ENCODE measurements around the gene GHDC. TPM values are rescaled to one million over a fixed set of nuclear protein-coding genes. Genes with fewer than 3 reads are reported as not detected.
"Not testable (repeated sequence)": the region's sequence is repeated elsewhere in the genome, so short reads cannot be mapped to it uniquely, and the experiment has no call there.

GHDC gene
- total RNA-seq, 3 donors from 2014 or later, result 21.9 to 22.2 (median 22.0) TPM

- Histone ChIP-seq H3K4me3 (no peak overlapping the region), H3K4me1 (ENCODE audit: low read depth) (no peaks in the 10 kb centered on the region), H3K9me3 (no peaks in the 10 kb centered on the region), H3K36me3 (ENCODE audit: low read depth) (no peaks in the 10 kb centered on the region)
- DNase-seq, result no peak
- TF ChIP-seq, protein P1, sequence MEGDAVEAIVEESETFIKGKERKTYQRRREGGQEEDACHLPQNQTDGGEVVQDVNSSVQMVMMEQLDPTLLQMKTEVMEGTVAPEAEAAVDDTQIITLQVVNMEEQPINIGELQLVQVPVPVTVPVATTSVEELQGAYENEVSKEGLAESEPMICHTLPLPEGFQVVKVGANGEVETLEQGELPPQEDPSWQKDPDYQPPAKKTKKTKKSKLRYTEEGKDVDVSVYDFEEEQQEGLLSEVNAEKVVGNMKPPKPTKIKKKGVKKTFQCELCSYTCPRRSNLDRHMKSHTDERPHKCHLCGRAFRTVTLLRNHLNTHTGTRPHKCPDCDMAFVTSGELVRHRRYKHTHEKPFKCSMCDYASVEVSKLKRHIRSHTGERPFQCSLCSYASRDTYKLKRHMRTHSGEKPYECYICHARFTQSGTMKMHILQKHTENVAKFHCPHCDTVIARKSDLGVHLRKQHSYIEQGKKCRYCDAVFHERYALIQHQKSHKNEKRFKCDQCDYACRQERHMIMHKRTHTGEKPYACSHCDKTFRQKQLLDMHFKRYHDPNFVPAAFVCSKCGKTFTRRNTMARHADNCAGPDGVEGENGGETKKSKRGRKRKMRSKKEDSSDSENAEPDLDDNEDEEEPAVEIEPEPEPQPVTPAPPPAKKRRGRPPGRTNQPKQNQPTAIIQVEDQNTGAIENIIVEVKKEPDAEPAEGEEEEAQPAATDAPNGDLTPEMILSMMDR (IDR thresholded peaks at IDR 0.05), result no peak
- no peak for ATAC-seq
- intact Hi-C loops (cut with DNase I, micrococcal nuclease), result no loop called here
These were observed 31.4 kb upstream of the GHDC start for GRCh38 chr17:42225646-42226045.

- Histone ChIP-seq H3K36me3 (ENCODE audit: low read depth) (no peaks in the 10 kb centered on the region), H3K4me3 (no peak overlapping the region), H3K4me1 (ENCODE audit: low read depth) (no peaks in the 10 kb centered on the region), H3K9me3 (no peaks in the 10 kb centered on the region)
- TF ChIP-seq, protein P1 (IDR thresholded peaks at IDR 0.05), result no peak
- no peak for ATAC-seq
- intact Hi-C loops (cut with DNase I, micrococcal nuclease), result no loop called here
- DNase-seq, result no peak
These were observed 30.4 kb upstream of the GHDC start for GRCh38 chr17:42224651-42225050.

- Histone ChIP-seq H3K4me1 (ENCODE audit: low read depth) (no peaks in the 10 kb centered on the region), H3K9me3 (no peaks in the 10 kb centered on the region), H3K4me3 (no peak overlapping the region), H3K36me3 (ENCODE audit: low read depth) (no peaks in the 10 kb centered on the region)
- TF ChIP-seq, protein P1 (IDR thresholded peaks at IDR 0.05), result peak; percentile 35
- intact Hi-C loops (cut with DNase I, micrococcal nuclease), result no loop called here
- DNase-seq, result peak in 1 of 3 donors; percentile 34
- ATAC-seq, result peak; percentile 85
These were observed 27.8 kb upstream of the GHDC start for GRCh38 chr17:42221886-42222745.

GRCh38 chr17:42219280-42219679 is 25.0 kb upstream of the GHDC start:
- H3K4me3 ChIP-seq; ATAC-seq; intact Hi-C loops (cut with DNase I, micrococcal nuclease); H3K4me1 ChIP-seq (ENCODE audit: low read depth); H3K36me3 ChIP-seq (ENCODE audit: low read depth); DNase-seq; H3K9me3 ChIP-seq: not testable (repeated sequence)

DNA sequence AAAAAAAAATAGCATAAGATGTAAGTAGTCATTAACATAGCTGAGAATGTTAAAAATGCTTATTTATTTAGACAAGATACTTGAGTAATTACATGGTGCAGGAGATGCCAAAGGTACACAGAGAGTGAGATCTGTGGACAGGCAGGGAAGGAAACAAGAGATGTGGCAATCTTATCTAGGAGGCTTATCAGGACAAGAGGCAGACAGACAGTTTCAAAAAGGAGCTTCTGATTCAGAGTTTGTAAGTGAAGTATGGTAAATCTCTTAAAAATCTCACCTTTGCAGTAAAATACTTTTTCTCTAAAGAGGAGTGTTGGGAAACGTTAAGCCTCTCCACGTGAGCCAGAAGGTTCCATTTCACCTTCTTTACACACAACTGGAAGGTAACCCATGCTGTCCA is 19.9 kb upstream of the GHDC start:
- ATAC-seq, result no peak
- TF ChIP-seq, protein P1 (IDR thresholded peaks at IDR 0.05), result no peak
- intact Hi-C loops (cut with DNase I, micrococcal nuclease), result no loop called here
- H3K36me3 ChIP-seq (ENCODE audit: low read depth), result no peaks in the 10 kb centered on the region
- no peak overlapping the region for H3K4me3 ChIP-seq
- no peak for DNase-seq
- no peaks in the 10 kb centered on the region for H3K4me1 ChIP-seq (ENCODE audit: low read depth)
- H3K9me3 ChIP-seq, result no peaks in the 10 kb centered on the region

- H3K36me3 ChIP-seq (ENCODE audit: low read depth), result no peaks in the 10 kb centered on the region
- ATAC-seq (no peak), DNase-seq (no peak)
- H3K4me3 ChIP-seq, result no peak overlapping the region
- intact Hi-C loops (cut with DNase I, micrococcal nuclease), result no loop called here
- H3K4me1 ChIP-seq (ENCODE audit: low read depth), result no peaks in the 10 kb centered on the region
- TF ChIP-seq, protein P1 (IDR thresholded peaks at IDR 0.05), result no peak
- H3K9me3 ChIP-seq, result no peaks in the 10 kb centered on the region
These were observed 18.1 kb upstream of the GHDC start for GRCh38 chr17:42212382-42212781.

- ATAC-seq (peak; percentile 48), DNase-seq (peak in 2 of 3 donors; percentile 37 to 45)
- H3K36me3 ChIP-seq (ENCODE audit: low read depth); H3K4me3 ChIP-seq; H3K4me1 ChIP-seq (ENCODE audit: low read depth); intact Hi-C loops (cut with DNase I, micrococcal nuclease); H3K9me3 ChIP-seq: not testable (repeated sequence)
These were observed 17.6 kb upstream of the GHDC start for GRCh38 chr17:42211921-42212341.
